IMR-90 (cell line): ENCODE measurements around the gene FBXO30.

ENCODE experiments used
- BHLHE40 ChIP-seq: fragments of 150-350 bp; IDR thresholded peaks from 2 replicates; pipeline ENCODE4 v1.6.1; 2016; ENCODE audit warnings: mild to moderate bottlenecking, low read depth, low read length
- CEBPB ChIP-seq: IDR thresholded peaks from 2 replicates; pipeline ENCODE4 v1.6.1; 2012; ENCODE audit warnings: low read depth, low read length, improper control_type of control experiment
- FOS ChIP-seq: fragments of 150-350 bp; IDR thresholded peaks from 2 replicates; pipeline ENCODE4 v1.6.1; 2016; ENCODE audit warnings: low read depth, low read length
- MAFK ChIP-seq: IDR thresholded peaks from 2 replicates; pipeline ENCODE4 v1.6.1; 2012; ENCODE audit warnings: low read depth, low read length, improper control_type of control experiment
- MAZ ChIP-seq: IDR thresholded peaks from 2 replicates; pipeline ENCODE4 v1.6.1; 2012; ENCODE audit warnings: low read depth, mild to moderate bottlenecking, low read length, improper control_type of control experiment, moderate library complexity, borderline replicate concordance
- MXI1 ChIP-seq: IDR thresholded peaks from 2 replicates; pipeline ENCODE4 v1.6.1; 2012; ENCODE audit warnings: low read depth, mild to moderate bottlenecking, low read length, moderate library complexity, borderline replicate concordance
- NFE2L2 ChIP-seq: fragments of 150-350 bp; IDR thresholded peaks from 2 replicates; pipeline ENCODE4 v1.6.1; 2016; ENCODE audit warnings: low read depth, mild to moderate bottlenecking, low read length
- POLR2A ChIP-seq: IDR thresholded peaks from 2 replicates; pipeline ENCODE4 v1.6.1; 2012; ENCODE audit warnings: mild to moderate bottlenecking, low read depth, low read length
- RAD21 ChIP-seq: IDR thresholded peaks from 2 replicates; pipeline ENCODE4 v1.6.1; 2012; ENCODE audit warnings: low read length, improper control_type of control experiment
- RCOR1 ChIP-seq: IDR thresholded peaks from 2 replicates; pipeline ENCODE4 v1.6.1; 2012; ENCODE audit warnings: mild to moderate bottlenecking, low read length, improper control_type of control experiment; ENCODE audit not compliant: insufficient replicate concordance
- RFX5 ChIP-seq: IDR thresholded peaks from 2 replicates; pipeline ENCODE4 v1.8.0; 2012; ENCODE audit warnings: low read depth, mild to moderate bottlenecking, low read length, moderate library complexity
- SMC3 ChIP-seq: fragments of 150-350 bp; IDR thresholded peaks from 2 replicates; pipeline ENCODE4 v1.6.1; 2016; ENCODE audit warnings: low read depth, mild to moderate bottlenecking, antibody characterized with exemption, low read length, moderate library complexity
- TF ChIP-seq, protein P1 (sequence below): conservative IDR thresholded peaks from 2 replicates; pipeline ENCODE4 v1.5.1; 2012; ENCODE audit warnings: mild to moderate bottlenecking, low read depth, low read length, improper control_type of control experiment
- TF ChIP-seq, protein P2 (sequence below): fragments of 150-350 bp; IDR thresholded peaks from 2 replicates; pipeline ENCODE4 v1.6.1; 2017; ENCODE audit warnings: mild to moderate bottlenecking, antibody characterized with exemption, low read length, low read depth

DNA sequence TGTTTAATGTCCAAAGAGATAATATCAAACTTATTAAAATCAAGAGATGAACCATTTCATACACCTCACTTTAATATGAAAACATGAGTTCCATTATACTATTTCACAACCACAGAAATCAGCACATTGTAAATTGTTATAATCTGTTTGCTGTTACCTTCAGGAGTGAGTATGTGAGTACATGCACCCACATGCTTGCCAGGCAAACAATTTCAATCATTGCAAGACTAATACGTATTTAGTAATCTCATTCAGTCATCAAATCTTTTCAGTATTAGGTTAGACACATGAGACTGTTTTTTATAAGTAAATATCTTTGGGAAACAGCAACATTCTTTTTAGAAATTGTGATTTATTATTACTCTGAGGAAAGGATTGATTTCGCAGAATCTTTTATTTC is 70.0 kb downstream of the FBXO30 start:
- TF ChIP-seq RFX5 (no peak), POLR2A (no peak), CEBPB (no peak), MXI1 (no peak), BHLHE40 (no peak), MAFK (no peak), RAD21 (no peak), SMC3 (no peak), MAZ (no peak), NFE2L2 (no peak), RCOR1 (no peak), FOS (no peak)
- TF ChIP-seq, protein P1, sequence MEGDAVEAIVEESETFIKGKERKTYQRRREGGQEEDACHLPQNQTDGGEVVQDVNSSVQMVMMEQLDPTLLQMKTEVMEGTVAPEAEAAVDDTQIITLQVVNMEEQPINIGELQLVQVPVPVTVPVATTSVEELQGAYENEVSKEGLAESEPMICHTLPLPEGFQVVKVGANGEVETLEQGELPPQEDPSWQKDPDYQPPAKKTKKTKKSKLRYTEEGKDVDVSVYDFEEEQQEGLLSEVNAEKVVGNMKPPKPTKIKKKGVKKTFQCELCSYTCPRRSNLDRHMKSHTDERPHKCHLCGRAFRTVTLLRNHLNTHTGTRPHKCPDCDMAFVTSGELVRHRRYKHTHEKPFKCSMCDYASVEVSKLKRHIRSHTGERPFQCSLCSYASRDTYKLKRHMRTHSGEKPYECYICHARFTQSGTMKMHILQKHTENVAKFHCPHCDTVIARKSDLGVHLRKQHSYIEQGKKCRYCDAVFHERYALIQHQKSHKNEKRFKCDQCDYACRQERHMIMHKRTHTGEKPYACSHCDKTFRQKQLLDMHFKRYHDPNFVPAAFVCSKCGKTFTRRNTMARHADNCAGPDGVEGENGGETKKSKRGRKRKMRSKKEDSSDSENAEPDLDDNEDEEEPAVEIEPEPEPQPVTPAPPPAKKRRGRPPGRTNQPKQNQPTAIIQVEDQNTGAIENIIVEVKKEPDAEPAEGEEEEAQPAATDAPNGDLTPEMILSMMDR: no peak
- TF ChIP-seq, protein P2, sequence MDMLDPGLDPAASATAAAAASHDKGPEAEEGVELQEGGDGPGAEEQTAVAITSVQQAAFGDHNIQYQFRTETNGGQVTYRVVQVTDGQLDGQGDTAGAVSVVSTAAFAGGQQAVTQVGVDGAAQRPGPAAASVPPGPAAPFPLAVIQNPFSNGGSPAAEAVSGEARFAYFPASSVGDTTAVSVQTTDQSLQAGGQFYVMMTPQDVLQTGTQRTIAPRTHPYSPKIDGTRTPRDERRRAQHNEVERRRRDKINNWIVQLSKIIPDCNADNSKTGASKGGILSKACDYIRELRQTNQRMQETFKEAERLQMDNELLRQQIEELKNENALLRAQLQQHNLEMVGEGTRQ: no peak
